Fibroblast of upper back skin (primary cell): ENCODE data around the gene LENG1.

Experiments
- DNase-seq: peaks from one replicate; pipeline ENCODE4 v3.0.0-alpha.2; 2013

The LENG1 gene

DNA sequence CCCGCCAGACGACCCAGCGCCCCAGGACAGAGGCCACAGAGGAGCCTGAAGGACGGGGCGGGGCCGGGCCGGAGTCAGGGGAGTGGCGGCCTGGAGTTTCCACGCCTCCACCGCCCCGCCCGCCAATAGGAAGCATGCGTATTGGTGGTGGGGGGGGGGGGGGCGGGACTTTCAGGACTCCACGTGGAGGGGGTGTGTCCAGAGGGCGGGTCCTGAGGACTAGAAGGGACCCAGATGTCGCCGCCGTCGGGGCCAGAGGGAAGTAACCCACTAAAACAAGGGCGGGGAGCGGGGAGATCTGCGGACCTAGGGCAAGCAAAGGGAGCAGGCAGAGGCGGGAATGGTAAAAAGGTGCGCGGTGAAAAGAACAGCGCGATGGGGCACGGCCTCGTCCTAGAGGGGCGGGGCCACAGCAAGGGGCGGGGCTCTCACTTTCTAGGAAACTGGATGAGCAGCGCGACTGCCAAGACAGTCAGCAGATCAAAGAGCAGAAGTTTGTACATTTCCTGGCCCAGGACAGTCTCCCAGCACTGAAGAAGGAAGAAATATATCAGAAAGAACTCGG, 2.8 kb upstream of the LENG1 start:
- peak; percentile 45 for DNase-seq

DNA sequence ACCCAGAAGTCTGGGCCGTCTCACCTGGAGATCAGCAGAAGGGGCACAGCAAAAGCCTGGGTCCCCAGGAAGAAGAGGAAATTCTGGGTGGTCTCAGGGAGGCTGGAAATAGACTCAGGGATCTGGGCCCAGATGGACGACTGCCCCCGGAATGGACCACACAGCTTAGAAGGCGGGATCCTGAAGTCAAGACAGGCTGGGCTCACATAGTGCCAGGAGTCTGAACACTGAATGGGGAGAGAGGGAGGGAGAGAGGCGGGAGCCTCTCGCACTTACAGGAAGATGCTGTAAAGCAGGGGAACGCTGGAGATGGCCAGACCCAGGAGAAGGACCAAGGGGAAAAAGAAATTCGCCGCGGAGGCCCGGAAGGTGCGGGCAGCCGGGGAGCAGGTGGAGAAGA, 1.3 kb upstream of the LENG1 start:
- DNase-seq: no peak

DNA sequence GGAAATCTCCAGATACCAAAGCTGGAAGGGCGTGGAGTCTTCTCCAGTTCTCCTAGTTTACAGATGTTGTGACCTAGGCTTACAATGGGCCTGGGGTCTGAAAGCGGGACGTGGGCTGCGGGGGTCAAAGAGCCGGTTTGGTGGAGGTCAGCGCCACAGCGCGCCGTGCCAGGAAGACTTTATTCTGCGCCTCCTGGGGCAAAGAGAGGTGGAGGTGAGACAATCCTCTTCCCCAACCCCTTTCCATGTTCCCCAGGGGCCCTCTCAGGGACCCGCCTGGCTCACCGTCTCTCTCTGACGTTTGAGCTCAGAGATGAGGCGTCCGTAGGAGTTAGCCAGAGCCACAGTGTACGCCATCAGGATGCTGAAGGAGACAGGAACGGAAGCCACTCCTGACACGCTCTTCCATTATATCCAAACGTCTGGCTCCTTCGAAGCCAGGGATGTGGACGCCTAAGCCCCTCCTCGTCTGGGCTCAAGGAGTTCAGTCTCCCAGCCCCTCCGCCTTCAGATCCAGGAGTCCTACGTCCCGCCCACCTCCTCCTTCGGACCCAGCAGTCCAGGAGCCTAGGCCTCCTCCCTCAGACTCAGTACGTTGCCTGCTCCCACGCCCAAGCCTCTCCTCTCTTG, 776 bp upstream of the LENG1 start:
- DNase-seq: no peak

DNA sequence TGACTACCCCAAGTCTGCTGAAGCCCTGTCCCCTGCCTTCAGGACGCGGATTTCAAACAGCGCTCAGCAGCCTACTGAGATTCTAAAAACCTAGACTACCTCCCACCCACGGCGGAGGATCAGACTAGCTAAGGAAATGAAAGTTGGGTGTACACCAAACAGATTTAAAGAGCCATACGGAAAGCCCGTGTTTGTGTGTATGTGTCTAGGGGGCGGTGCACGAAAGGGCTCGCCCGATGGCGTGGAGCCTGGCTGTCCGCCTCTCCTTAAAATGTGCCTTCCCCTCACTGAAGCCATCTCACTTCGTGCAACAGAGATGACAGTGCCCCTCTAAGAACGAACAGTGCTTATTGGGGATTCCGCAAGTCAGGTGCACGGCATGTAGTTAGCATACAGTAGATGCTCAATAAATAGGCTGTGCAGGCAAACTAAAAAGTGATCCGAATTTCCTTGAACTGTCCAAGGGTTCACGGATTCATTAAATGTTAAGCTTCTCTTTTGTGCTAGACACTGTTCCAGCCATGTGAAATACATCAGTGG, 639 bp downstream of the LENG1 start:
- no peak for DNase-seq

DNA sequence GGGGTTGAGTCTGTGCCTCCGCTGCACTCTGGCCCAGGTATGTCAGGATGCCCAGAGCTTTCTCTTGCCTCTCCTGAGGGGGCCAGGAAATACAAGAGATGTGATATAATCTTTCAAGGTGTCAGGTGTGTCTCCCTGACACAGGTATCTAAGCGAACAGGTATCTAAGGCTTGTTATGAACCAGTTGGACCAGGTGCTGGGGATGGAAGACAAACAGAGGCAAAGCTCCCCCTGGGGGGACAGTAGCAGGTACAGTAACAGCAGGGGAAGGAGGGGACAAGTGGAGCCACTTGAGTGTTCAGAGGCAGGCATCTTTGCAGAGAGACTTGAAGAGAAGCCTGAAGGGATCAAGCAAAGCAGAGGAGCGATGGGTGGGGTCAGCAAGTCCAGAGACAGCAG, 2.6 kb downstream of the LENG1 start:
- DNase-seq: no peak

DNA sequence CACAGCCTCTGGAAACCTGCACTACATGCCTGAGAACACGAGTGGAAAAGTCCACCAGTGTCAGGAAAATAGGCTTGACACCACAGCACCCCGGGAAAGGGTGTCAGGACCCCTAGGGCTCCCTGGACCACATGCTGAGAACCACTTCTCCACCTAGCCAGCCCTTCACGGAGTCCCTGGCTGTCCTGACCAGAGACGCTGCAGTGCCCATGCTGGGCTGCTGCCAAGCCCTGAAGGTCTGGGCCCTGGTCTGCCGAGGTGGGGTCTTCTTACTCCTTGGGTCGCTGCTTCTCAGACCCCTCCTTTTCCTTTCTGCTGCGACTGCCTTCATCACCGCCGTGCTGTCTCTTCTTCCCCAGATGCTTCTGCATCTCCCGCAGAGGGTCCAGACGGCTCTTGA, 3.0 kb downstream of the LENG1 start:
- DNase-seq: no peak

DNA sequence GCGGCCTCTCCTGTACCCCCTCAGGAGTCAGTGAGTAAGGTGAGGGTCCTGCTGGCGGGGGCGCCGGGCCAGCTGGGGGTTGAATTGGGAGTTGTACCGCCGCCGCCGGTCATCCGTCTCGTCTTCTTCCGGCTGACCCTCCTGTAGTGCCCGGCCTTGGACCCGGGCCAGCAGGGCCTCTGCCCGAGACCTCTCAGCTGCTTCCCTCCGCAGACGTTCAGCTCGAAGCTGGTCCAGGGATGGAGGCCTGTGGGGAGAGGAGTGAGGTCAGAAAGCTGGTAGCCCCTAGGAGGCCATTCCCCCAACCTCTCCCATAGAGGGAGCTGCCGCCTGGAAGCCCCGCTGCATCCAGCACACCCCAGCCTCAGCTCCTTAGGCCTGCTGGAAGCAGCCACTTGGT, 3.8 kb downstream of the LENG1 start:
- no peak for DNase-seq

DNA sequence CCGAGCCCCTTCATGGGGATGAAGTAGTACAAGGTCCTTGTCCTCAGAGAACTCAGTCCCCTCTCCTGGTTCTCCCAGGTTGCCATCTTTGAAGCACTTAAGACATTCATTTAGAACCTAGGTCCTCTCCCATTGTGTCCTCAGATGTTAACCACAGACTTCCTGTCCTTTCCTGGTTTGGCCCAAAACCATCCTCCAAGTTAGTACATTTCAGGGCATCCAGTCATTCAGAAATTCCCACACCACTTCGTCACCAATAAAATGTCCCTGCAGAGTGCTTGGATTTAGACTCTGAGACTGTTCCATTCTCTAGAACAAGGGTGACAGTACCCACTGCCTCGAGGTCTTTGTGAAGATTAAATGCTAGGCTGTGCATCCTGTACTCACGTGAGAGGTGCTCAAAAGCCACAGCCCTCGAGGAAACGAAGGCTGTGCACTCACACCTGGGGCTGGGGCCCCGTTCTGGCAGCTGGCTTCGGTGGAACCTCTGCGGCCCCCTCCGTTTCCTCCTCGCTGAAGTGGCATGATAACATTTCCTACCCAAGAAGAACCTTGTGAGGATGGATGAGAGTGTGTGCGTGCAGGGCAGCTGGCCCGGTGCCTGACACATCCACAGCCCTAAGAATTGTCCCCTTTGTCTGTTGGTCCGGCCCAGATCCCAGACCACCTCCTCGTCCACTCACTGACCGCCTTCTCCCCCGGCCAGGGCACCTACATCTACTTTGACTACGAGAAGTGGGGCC, 4.7 kb downstream of the LENG1 start:
- DNase-seq: peak; percentile 16

DNA sequence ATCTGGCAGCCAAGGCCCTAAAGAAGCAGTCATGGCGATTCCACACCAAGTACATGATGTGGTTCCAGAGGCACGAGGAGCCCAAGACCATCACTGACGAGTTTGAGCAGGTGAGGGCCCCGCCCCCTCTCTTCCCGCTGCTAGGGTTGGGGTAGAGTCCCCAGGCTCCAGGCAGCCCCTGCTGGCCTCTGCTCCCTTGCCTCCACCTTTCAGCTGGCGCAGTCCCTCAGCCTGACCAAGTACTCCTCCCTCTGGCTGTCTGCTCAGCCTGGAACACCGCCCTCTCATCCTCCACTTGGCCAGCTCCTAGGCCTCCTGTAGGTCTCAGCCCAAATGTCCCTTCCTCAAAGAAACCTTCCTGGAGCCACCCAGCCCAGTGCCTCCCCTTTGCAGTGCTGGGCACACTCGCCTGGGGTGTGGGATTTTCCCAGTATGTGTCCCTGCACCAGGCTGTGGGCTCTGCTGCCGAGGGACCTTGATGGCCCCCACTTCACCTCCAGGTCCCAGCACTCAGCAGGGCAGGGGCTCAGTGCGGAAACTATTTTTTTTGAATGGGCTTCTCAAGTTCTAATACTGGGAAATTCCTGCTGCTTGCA, 5.7 kb downstream of the LENG1 start:
- no peak for DNase-seq

DNA sequence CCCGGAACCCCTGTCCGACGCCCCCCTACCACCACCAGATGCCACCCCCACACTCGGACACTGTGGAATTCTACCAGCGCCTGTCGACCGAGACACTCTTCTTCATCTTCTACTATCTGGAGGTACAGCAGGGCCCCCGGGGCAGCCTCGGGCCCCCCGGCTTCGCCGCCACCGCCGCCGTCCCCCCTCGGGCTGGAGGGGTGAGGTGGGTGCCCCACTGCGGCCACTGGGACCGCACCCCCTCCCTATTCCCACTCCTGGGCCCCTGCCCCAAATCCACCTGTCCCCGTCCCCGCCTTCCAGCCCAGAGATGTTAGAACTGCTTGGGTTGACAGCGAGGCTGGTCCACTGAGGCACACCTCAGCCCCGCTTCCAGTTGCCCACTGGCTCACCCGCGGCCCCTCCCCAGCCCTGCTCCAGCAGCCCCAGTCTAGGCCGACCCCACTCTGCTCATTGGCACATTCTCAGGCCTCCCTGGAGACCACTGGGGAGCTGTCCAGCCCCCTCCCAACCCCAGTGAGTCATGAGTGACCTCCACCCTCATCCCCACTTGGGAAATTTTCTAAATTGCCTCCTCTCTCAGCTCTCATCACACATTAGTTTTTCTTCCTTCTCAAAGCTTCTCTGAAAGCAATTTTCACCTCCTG, 6.5 kb downstream of the LENG1 start:
- DNase-seq: no peak

DNA sequence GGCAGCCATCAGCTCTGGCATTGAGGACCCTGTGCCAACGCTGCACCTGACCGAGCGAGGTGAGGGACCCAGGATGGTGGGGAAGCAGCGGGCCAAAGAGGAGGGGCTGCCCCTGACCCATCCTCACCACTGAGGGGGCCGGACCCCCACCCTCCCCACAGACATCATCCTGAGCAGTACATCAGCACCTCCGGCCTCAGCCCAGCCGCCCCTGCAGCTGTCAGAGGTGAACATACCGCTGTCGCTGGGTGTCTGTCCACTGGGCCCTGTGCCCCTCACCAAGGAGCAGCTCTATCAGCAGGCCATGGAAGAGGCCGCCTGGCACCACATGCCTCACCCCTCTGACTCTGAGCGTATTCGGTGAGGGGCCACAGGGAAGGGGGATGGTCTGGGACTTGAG, 7.3 kb downstream of the LENG1 start:
- no peak for DNase-seq

DNA sequence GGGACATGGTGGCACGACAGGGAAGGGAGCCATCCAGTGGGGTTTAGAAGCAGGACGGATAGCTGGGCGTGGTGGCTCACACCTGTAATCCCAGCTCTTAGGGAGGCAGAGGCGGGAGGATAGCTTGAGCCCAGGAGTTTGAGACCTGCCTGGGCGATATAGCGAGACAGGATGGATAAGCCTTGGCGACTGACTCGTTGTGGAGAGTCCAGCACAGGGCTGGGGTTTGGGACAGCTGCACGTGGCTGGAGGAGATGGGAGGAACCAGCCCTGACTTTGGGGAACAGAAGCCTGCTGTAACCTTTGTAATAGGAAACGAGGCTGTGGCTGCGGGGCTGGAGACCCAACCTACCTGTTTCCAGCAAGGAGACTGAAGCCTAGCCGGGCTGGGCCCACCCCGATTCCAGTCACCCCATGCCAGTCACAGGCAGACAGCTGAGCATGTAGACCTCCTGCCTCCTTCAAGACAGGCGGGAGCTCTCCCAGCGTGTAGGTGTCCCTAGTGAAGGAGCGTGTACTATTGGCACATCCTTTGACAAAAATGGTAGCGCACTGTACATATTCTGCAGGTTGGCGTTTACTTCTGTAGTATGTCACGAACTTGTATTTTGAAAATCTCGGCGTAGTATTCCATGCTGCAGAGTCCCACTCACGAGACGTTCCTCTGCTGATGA, 8.0 kb downstream of the LENG1 start:
- DNase-seq: no peak

DNA sequence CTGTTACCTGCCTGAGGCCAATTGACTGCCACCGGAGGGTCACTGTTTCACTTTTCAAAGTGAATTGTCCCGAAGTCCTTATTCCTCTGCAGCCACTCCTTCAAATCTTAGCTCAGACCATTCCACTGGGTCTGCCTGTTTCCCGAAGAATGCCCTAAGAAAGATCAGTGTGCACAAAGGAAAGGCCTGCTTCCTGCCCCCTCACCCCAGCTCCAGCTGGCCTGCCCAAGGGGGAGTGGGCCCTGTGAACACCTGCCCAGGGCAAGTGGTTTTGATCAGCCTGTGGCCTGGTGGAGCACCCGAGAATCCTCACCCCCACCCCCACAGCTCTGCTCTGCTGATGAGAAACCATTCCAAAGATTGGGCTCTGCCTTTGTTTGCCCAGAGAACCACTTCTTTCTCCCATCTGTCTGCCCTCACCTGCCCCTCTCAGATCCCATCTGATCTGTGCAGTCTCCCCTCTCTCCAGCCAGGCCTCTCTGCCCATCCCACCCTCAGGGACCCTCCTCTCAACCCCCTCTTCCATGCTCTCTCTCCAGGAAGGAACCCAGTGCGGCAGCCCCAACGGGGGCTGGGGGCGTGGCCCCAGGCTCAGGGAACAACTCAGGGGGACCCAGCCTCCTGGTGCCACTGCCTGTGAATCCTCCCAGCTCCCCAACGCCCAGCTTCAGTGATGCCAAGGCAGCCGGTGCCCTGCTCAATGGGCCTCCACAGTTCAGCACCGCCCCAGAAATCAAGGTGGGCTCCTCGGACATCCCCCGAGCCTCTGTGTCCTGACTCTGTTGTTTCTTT, 10.3 kb downstream of the LENG1 start:
- no peak for DNase-seq

DNA sequence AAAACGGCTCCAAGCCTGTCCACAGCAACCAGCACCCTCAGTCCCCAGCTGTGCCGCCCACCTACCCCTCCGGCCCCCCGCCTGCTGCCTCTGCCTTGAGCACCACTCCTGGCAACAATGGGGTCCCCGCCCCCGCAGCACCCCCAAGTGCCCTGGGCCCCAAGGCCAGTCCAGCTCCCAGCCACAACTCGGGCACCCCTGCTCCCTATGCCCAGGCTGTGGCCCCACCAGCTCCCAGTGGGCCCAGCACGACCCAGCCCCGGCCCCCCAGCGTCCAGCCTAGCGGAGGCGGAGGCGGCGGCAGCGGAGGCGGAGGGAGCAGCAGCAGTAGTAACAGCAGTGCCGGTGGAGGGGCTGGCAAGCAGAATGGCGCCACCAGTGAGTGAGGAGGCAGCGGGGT, 11.4 kb downstream of the LENG1 start:
- no peak for DNase-seq

DNA sequence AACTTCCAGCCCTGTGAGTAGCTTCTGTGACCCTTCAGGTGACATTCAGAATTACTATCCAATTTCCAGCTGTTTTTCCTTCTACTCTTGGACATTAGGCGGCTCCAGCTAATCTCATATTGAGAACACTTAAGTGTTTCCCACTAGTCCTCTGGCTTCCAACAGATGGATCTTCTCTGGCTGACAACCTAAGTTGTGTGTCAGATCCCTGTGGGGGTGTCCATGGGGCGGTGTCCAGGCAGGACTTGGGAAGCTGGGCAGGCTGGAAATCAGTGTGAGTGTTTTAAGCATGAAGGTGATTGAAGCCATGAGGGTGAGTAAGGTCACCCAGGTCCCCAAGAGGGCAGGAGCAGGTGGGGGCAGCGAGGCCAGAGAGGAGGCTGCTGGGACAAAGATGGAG, 11.8 kb downstream of the LENG1 start:
- DNase-seq: no peak

DNA sequence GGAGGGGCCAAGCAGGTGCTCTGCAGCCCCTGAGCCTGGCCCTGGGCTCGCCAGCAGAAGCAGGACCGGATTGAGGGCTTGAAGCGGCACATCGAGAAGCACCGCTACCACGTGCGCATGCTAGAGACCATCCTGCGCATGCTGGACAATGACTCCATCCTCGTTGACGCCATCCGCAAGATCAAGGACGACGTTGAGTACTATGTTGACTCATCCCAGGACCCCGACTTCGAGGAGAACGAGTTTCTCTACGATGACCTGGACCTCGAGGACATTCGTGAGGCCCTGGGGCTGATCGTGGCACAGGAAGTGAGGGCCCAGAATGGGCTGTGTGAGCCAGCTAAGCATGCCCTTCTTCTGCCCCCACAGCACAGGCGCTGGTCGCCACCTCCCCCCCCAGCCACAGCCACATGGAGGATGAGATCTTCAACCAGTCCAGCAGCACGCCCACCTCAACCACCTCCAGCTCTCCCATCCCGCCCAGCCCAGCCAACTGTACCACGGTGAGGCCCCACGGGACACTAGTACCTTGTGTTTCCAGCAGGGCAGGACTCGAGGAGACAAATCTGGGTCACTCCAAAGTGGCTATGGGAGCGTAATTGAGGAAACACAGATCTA, 13.9 kb downstream of the LENG1 start:
- no peak for DNase-seq

DNA sequence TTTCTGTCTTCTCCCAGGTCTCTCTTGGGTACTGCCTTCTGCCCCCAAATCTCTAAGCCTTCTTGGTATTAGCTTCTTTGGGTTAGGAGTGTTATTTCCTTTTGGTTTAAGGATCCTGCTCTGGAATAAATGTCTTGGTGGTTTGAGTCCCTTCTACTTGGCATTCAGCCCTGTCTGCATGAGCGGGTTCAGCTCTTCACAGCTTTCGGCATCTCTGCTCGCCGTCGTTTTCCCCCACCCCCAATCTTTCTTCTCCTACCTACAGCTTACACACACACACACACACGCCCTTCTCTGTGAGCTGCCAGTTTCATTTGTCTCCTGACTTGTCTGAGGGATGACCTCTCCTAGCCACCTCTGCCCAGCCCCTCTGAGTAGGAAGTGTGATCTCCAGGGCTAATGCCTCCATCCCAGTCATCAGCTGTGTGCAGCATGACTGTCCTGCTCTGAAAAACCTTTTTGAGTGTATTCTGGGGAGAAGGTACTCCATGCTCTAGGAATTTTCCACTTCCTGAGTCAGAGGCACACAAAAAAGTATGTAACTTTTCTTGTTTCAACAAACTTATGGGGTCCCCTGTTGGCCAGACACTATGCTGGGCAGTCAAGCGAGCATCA, 17.2 kb downstream of the LENG1 start:
- DNase-seq: no peak

DNA sequence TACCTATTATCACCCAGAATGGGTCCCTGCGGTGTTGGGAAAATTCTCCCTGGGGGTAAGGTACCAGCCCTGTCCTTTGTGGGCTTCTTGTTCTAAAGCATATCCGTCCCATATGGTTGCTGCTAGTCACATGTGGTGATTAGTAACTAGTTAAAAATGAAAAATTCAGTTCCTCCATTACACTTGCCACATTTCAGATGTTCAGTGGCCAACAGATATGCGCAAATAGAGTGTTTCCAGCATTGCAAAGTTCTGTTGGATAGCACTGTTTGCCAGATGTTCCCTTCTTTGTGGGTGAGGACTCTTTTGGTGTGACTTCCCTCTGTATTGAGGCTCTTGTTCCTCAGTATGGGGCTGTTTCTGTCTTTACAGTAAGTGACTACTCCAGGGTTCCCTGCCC, 18.2 kb downstream of the LENG1 start:
- peak; percentile 39 for DNase-seq

DNA sequence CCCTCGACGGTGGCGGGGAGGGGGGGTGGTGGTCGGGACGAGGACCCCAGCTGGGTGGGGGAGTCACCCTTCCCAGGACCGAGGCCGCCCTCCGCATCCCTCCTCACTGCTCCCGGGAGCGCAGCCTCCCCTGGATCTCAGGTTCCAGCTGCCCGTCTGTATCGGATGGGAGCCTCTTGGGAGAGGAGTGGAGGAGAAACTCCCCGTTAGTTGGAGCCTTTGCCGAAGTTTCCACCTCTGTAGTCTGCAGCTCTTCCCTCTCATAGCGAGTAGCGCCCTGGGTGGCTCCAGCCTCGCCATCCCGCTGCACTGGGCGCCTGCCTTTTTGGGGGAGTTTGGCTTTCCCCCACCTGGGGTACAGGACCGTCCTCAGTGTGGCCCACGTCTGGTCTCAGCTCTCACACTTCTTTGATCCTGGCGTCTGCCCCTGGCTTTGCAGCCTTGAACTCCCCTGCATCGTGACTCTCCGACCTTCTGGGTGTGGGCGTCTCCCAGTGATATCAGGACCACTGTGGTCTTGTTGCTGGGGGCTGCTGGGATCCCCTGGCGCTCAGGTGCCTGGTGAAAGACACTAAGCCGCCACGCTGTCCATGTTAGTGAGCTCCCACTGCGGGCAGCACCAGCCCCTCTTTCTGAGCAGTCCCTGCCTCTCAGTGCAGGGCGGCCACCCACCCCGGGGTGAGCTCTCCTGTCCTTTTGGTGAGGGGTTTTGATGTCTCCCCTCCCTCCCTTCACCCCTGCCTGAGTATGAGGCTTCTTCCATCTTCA, 20.8 kb downstream of the LENG1 start:
- DNase-seq: no peak
